GM12891 (cell line): ENCODE data around the gene ANGPTL4.

Experiments
- PAX5 ChIP-seq: IDR thresholded peaks from 2 replicates; pipeline ENCODE4 v1.6.1; 2011; ENCODE audit warnings: low read length, moderate library complexity, mild to moderate bottlenecking; ENCODE audit not compliant: insufficient read depth, severe bottlenecking
- POLR2A ChIP-seq: IDR thresholded peaks from 2 replicates; pipeline ENCODE4 v1.6.1; 2011; ENCODE audit warnings: low read depth, low read length, control low read depth
- POLR2AphosphoS5 ChIP-seq: IDR thresholded peaks from 2 replicates; pipeline ENCODE4 v1.6.1; 2011; ENCODE audit warnings: low read depth, low read length, control low read depth
- POU2F2 ChIP-seq: IDR thresholded peaks from 2 replicates; pipeline ENCODE4 v1.6.1; 2011; ENCODE audit warnings: low read depth, mild to moderate bottlenecking, control low read depth, low read length, moderate library complexity
- SPI1 ChIP-seq: IDR thresholded peaks from 2 replicates; pipeline ENCODE4 v1.6.1; 2011; ENCODE audit warnings: low read depth, low read length, control low read depth
- TAF1 ChIP-seq: IDR thresholded peaks from 2 replicates; pipeline ENCODE4 v1.6.1; 2011; ENCODE audit warnings: low read depth, low read length, control low read depth

DNA sequence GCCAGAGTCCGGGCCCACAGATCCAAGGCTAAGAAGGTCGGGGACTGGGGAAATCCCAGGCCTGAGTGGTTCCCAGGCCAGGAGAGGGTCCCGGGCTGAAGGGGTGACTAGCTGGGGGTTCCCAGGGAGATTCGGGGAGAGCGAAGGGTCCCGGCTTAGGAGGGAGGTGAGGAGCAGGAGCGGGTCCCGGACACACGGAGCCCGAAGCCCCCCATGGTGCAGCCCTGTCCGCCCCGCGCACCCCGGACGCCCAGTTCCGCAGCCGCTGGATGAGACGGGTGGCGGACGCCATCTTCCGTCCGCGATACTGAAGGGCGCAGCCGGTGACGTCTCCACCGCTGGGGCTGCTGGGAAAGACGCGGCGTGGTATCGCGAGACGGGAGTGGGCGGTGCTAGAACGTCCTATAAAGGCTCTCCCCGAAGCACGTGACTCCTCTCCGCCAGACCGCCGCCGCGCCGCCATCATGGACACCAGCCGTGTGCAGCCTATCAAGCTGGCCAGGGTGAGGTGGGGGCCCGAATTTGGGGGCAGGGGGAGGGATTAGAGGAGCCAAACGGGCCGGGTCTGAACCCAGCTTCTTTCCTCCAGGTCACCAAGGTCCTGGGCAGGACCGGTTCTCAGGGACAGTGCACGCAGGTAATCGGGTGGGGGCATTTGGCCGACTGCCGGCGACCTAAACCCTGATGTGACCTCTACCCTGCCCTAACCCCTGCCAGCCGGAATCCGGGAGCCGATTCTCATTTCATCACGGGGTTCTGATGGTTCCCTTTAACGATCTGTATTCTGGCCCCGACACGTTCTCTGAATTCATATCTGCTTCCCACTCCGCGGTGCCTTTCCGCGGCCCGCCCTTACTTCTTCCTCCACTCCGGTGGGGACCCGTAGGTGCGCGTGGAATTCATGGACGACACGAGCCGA lies 42.6 kb upstream of the ANGPTL4 start, which contains the start of the genes NDUFA7 and RPS28:
- TF ChIP-seq TAF1: peak; percentile 97
- TF ChIP-seq POLR2A: peak; percentile 94
- peak; percentile 61 for TF ChIP-seq SPI1
- TF ChIP-seq POLR2AphosphoS5: peak; percentile 86
- peak; percentile 74 for TF ChIP-seq POU2F2
- TF ChIP-seq PAX5: no peak
